ENCODE data around the gene RPIA.

RPIA gene

GRCh38 chr2:88684519-88684918 lies 7.0 kb upstream of the RPIA start:
- no peak for DNase-seq (ENCODE audit: low spot score)

- no peak for DNase-seq (ENCODE audit: low spot score)
Measured at GRCh38 chr2:88686320-88686719, 5.2 kb upstream of the RPIA start.

DNA sequence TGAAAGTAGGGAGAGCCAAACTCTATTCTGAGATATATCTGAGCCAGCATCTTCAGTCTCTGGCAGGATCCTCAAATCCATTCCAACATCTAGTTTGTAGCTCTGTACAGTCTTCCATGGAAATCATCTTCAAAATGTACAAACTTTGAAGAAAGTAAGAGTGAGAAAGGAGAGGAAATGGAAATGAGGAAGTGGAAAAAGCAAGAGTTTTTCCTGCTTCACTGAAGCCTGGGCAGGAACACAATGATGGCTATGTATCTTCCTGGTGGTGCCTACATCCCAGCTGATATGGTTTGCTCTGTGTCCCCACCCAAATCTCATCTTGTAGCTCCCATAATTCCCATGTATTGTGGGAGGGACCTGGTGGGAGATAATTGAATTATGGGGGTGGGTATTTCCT lies 4.1 kb upstream of the RPIA start:
- no peak for DNase-seq (ENCODE audit: low spot score)

DNA sequence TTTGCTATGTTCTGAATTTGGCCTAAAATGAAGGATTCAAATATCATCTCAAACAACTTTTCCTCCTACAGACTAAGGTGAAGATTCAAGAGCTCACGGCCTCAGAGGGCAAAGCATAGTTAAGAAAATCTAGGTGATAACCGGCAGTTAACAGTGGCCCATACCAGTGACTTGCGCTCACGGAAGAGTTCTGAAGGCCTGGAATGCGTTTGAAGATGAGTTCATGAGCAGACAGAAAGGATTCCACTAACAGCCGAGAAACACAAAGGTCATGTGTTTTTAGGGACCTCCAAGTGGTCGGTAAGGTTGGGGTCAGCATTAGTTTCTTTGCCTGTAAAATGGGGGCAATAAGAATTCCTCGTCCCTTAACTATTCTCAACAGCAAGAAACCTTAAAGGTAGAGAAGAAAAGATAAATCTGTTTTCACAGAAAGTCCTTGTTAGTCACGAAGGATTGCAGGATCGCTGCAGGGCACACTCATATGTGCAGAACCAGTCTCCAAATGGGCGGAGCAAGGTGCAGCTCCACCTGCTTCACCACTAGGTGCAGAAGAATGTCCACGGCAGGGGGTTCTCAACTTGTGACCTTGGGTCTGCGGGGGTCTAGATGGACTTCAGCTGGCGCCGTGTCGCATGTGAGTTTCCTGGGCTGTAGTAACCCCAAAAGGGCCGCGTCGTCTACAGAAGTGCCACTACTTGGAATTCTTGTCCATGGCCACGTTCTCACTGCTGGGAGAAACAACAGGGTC lies 708 bp upstream of the RPIA start:
- peak; percentile 36 for DNase-seq (ENCODE audit: low spot score)

- peak; percentile 35 for DNase-seq (ENCODE audit: low spot score)
Measured at GRCh38 chr2:88692187-88692586, 714 bp downstream of the RPIA start.

GRCh38 chr2:88693911-88694414 lies 2.5 kb downstream of the RPIA start:
- DNase-seq (ENCODE audit: low spot score) = no peak

DNA sequence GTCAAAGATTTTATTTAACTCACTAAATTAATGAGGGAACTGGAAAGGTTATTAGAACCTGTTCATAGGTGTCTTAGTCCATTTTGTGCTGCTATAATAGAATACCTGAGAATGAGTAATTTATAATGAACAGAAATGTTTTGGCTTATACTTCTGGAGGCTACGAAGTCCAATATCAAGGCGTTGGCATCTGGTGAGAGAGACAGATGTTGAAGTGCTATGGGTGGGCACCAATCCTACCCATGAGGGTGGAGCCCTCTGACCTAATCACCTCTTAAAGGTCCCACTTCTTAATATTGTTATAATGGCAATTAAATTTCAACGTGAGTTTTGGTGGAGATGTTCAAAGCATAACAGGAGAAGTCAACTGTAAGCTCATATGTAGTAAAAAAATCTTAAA lies 5.1 kb downstream of the RPIA start:
- DNase-seq (ENCODE audit: low spot score) = no peak

- no peak for DNase-seq (ENCODE audit: low spot score)
Measured at GRCh38 chr2:88697370-88698026, 6.0 kb downstream of the RPIA start.

- no peak for DNase-seq (ENCODE audit: low spot score)
Measured at GRCh38 chr2:88698027-88698413, 6.5 kb downstream of the RPIA start.

- no peak for DNase-seq (ENCODE audit: low spot score)
Measured at GRCh38 chr2:88698498-88699233, 7.2 kb downstream of the RPIA start.

DNA sequence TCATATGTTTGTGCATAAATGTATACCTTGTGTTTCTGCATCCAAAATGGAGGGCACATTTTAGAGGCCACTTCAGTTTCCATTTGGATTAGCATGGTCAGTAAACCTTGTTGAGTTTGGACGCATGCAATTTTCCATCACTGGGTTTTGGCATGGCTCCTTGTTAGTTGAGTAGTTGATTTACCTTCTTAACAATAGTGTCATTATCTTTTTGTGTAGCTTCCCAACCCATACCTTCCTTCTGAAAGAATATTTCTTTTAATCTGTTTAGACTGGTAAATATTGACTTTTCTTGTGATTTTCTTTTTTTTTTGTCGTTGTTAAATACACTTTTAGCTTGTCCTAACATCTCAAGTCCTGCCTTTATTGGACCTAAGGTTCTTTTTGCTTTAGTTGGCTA lies 15.5 kb downstream of the RPIA start:
- no peak for DNase-seq (ENCODE audit: low spot score)

DNA sequence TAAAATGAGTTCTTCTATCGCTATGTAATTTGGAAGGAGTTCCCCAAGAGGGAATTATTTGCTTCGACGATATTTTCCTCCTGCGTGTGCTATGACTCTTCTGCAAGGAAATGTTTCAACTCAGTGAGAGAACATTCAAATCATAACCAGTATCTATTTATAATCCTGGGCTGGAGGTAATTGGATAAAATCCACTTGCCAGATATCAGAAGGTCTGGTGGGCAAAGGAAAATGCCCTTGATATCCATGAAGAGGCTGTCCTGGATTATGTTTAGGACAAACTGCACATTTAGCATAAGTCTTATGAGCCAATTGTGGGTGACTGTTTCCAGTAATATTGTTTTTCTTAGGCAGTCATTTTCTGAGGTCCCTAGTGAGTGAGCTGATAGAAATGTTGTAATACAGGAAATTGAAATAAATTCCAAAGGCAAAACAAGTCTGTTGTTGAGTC lies 17.7 kb downstream of the RPIA start:
- no peak for DNase-seq (ENCODE audit: low spot score)

DNA sequence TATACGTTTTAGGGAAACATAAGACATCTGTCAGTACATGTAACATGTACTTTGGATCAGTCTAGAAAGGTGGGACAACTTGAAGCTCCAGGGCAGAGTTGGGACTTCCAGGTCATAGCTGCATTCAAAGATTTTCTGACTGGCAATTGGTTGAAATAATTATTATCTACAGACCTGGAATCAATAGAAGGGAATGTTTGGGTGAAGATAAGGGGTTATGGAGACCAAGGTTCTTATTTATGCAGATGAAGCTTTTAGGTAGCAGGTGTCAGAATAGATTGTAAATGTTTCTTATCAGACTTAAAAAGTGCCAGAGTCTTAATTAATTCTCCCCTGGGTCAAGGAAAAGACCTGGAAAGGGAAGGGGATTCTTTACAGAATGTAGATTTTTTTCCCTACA lies 19.8 kb downstream of the RPIA start:
- DNase-seq (ENCODE audit: low spot score) = no peak

DNA sequence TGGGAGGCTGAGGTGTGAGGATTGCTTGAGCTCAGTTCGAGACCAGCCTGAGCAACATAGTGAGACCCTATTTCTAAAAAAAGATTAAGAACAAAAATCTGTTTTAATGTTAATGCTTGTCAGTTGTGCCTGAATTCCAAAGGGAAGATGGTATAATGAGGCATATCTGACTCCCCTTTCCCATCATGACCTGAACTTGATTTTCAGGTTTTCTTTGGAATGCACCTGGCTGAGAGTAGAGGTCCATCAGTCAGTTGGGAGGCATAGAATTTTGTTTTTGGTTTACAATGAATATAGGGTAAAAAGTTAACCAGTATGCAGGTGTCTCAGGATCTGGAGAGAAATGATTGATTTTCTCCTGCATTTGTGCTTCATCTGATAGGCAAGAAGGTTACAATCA lies 20.4 kb downstream of the RPIA start:
- no peak for DNase-seq (ENCODE audit: low spot score)

GRCh38 chr2:88713408-88713807 lies 21.9 kb downstream of the RPIA start:
- DNase-seq (ENCODE audit: low spot score) = no peak

DNA sequence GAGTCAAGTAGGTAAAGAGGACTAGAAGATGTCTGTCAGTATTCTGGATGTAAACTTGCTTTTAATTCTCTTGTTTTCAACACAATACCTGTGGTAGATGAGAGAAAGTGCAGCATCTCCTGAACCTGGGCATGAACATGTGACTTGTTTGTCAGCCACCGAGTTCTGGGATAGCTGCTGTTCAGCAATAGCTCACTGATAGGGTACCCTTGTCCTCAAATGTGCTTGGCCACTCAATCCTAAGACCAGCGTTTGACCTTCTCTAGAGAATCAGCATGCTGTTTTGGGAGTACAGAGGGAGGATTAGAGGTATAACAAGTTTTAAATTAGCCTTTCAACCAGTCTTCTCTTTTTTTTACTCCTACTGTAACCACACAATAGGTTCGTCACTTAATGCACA lies 23.2 kb downstream of the RPIA start:
- DNase-seq (ENCODE audit: low spot score) = no peak

GRCh38 chr2:88720399-88720798 lies 28.9 kb downstream of the RPIA start:
- DNase-seq (ENCODE audit: low spot score) = no peak

DNA sequence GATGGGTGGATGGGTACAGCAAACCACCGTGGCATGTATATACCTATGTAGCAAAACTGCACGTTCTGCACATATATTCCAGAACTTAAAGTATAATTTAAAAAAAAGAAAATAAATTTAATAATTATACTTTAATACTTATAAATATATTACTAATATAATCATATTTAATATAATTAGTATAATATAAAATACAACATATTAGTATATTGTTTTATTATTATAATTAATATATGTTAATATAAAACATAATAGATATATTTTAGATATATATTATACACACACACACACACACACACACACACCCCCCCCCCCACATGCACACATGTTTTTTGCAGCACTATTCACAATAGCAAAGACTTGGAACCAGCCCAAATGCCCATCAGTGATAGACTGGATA lies 29.8 kb downstream of the RPIA start:
- DNase-seq (ENCODE audit: low spot score) = no peak

DNA sequence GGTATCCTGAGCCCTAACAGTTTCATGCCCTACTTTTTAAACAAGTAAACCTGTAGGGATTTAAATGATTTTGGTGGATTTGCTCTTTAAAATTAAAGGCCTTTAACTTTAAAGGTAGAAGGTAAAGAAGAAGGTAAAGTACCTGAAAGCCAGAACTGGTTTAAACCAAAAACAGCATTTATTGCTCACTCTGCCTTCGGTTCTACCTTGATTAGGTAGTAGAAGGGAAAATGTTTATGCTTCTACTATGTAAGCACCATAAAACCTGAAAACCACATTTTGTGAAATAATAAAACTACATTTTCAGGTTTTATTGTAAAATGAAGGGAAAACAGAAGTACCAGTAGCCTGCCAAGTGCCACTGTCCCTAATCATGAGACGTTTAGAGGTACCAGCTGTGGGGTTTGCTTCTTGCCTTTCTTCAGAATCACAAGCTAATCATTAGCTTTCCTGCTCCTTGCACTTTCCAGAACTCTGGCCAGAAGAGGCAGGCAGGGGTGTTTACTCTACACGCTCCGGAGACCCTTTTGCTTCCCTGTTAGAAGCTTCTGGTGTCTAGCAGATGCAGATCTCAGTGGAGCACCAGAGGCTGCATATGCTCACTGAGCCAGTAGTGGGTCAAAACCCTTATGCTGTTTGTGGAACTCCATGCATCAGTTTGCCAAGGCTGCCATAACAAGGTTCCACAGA lies 33.3 kb downstream of the RPIA start:
- DNase-seq (ENCODE audit: low spot score) = no peak

DNA sequence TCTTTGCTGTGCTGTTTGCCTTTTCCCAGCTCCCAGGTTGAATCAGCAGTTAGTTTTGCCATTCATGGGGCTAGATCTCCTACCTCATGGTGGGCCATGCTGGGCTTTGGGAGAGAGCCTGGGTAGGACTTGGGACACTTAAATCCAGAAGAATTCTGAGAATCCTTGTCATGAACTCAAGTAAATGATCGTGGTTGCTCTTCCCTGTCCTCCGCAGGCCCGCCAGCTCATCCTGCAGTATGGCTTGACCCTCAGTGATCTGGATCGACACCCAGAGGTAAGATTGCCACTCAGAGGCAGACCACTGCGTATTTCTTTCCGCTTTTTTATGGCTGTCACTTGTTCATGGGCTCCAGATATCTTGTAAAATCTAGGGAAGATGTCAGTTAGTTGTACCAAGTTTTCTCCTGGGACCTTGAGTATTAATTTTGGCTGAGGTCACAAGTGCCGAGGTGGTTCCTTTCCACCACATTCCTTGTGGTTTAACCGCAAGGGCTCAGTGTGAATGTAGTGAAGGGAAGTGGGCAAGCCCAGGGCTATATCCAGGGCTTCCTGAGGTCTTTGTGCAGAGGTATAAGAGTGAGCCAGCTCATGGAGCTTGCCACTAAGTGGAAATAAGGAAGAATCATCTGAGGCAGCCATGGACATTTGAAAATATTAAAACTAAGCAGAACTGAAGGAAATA lies 37.7 kb downstream of the RPIA start:
- no peak for DNase-seq (ENCODE audit: low spot score)

DNA sequence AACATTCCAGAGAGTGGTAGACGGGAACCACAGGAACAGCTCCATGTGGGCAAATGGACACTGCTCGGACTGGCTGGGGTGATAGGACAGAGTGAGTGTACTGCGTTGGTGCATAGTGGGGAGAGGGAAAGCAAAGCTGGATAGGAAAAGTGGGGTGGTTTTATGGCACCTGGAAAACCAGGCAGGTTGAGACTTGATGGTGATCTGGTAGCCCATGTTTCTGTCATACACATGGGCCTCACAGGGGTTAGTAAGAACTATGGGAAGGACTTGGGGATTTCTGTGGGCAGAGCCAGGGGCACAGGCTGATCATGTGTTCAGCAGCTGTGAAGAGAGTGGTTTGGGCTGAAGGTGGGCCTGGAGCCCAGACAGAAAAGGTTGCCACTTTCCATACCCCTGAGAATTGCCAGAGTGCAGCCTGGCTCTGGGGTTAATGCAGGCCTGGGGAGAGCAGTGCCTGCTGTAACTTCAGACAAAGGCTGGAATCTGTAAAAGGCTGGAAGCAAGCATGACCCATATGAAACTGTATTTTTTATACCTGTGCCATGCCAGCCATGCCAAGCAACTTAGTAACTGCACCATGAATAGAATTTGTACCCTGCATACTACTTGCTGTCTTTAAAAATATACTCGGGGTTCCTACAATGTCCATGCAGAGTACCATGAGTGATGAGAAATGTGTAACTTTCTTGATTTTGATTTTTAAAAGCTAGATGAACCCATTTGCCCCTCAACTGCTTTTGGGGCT lies 41.9 kb downstream of the RPIA start:
- no peak for DNase-seq (ENCODE audit: low spot score)
